Stimulated activated CD4-positive, alpha-beta T cell treated with anti-CD3 and anti-CD28 coated beads, Interleukin-2, amount 100 ng/mL, for 24 hours (primary cell): ENCODE measurements around the gene PABPC1L2A.
"Not testable (repeated sequence)": the region's sequence is repeated elsewhere in the genome, so short reads cannot be mapped to it uniquely, and the experiment has no call there.

Experiments
- DNase-seq, 2 donors: peaks; one replicate each; pipeline ENCODE4 v3.0.0-alpha.2; 2020

Gene PABPC1L2A

GRCh38 chrX:73079024-73079562 lies at the start of gene PABPC1L2A:
PABPC1L2A (minus strand) TSS chrX:73079512; CDS start chrX:73079386, 126 bp downstream.
- not testable (repeated sequence) for DNase-seq

DNA sequence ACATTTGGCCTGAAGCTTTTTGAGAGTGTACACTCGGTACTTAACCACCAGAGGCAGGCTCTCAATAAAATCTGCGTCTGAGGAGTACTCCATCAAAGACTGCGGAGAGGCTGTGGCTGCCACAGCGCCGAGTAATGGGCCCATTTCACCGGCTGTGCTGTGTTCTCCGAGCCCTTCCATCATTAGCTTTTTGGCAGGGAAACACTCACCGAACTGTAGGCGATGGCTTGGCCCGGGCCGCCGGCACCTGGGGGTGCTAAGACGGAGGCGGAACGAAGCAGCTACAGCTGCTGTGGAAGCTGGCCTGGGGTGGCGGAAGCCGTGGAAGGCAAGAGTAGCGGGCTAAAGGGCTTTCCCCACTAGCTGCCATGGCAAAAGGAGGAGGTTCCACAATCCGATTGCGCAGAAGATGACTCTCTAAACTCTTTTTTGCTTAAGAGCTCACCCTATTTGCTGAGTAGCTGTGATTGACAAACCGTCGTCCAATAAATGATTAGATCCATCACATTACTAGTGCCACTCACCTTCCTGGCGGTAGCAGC lies 48.5 kb upstream of the PABPC1L2A start:
- no peak for DNase-seq

GRCh38 chrX:73126240-73126639 lies 46.9 kb upstream of the PABPC1L2A start:
- no peak for DNase-seq

DNA sequence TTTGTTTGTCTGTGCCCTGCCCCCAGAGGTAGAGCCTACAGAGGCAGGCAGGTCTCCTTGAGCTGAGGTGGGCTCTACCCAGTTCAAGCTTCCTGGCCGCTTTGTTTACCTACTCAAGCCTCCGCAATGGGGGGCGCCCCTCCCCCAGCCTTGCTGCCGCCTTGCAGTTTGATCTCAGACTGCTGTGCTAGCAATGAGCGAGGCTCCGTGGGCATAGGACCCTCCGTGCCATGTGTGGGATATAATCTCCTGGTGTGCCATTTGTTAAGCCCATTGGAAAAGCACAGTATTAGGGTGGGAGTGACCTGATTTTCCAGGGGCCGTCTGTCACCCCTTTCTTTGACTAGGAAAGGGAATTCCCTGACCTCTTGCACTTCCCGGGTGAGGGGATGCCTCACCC lies 20.2 kb upstream of the PABPC1L2A start:
- DNase-seq, result not testable (repeated sequence)

DNA sequence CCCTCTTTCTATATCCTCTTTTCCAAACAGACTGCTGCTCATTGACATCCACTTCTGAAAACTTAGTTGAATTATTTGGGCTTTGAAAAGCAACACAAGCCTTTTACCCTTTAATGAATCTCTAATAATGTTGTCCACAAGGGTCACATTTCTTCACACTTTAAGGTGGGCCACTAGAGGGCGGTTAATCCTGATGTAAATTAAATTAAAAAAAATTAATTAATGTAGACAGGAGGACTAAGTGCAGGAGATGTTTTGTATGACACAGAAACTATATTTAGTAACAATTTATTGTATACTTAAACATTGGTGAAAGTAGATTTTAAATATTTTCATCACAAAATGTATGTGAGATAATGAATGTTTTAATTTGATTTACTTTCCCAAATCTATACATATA lies 7.5 kb upstream of the PABPC1L2A start:
- peak in 1 of 2 donors; percentile 18 for DNase-seq

DNA sequence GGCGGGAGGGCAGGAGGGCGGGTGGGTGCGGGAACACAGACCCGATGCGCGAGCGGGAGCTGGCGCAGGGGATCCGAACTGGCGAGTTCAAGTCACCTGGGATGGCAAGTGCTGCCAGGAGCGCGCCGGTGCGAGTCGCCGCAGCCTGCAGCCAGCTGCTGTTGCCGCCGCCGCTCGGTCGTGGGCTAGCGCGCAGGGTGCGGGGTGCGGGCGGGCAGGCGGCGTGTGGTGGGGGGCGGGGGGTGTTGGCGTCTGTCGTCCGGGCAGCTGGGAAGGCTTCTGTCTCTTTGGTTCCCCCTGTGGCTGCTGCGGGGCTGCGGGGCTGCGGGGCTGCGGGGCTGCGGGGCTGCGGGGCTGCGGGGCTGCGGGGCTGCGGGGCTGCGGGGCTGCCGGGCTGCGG lies 572 bp upstream of the PABPC1L2A start:
- not testable (repeated sequence) for DNase-seq

- DNase-seq, result not testable (repeated sequence)
These were observed 715 bp downstream of the PABPC1L2A start for GRCh38 chrX:73078597-73078996.

- no peak for DNase-seq
These were observed 2.5 kb downstream of the PABPC1L2A start for GRCh38 chrX:73076838-73077237.

DNA sequence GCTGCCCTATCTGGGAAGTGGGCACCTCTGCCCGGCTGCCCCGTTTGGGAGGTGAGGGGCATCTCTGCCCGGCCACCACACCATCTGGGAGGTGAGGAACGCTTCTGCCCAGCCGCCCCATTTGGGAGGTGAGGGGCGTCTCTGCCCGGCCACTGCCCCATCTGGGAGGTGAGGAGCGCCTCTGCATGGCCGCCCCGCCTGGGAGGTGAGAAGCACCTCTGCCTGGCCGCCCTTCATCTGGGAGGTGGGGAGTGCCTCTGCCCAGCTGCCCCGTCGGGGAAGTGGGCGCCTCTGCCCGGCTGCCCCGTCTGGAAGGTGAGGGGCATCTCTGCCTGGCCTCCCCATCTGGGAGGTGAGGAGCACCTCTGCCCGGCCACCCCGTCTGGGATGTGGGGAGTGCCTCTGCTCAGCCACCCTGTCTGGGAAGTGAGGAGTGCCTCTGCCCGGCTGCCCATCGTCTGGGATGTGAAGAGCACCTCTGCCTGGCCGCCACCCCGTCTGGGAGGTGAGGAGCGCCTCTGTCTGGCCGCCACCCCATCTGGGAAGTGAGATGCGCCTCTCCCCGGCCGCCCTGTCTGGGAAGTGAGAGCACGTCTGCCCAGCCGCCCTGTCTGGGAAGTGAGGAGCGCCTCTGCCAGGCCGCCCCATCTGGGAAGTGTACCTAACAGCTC lies 9.8 kb downstream of the PABPC1L2A start:
- DNase-seq, result no peak

DNA sequence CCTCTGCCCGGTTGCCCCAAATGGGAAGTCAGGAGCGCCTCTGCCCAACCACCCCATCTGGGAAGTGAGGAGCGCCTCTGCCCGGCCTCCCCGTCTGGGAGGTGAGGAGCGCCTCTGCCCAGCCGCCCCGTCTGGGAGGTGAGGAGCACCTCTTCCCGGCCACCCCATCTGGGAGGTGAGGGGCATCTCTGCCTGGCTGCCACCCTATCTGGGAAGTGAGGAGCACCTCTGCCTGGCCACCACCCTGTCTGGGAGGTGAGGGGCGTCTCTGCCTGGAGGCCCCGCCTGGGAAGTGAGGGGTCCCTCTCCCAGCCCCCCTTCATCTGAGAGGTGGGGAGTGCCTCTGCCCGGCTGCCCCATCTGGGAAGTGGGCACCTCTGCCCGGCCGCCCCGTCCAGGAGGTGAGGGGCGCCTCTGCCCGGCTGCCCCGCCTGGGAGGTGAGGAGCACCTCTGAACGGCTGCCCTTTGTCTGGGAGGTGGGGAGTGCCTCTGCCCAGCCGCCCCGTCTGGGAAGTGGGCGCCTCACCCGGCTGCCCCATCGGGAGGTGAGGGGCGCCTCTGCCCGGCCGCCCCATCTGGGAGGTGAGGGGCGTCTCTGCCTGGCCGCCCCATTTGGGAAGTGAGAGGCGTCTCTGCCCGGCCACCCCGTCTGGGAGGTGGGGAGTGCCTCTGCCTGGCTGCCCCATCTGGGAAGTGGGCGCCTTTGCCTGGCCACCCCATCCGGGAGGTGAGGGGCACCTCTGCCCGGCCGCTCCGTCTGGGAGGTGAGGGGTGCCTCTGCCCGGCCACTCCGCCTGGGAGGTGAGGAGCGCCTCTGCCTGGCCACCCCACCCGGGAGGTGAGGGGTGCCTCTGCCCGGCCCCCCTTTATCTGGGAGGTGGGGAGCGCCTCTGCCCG lies 10.6 kb downstream of the PABPC1L2A start:
- DNase-seq, result no peak

- not testable (repeated sequence) for DNase-seq
These were observed 11.4 kb downstream of the PABPC1L2A start for GRCh38 chrX:73067761-73068466.

DNA sequence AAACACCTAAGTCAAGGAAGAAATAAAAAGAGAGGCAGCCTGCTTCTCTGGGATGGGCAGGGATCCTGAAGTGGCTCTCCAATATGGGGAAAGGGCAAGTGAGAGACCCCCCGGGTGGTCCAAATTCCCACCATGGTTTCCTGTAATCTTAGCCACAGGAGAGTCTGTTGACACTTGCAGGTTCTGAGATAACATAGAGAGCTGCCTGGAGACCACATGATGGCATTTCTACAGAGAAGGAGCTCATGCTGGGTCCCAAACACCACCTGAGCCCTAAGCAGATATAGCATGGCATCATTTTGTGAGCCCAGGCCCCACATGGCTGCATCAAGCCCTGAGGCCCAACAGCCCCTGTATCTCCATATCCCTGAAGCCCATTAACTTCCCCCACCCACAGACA lies 50.4 kb downstream of the PABPC1L2A start:
- DNase-seq, result no peak
